Ascending aorta (tissue), 2 donors: Measurements from ENCODE around the gene SLC12A4. TPM values are rescaled to one million over a fixed set of nuclear protein-coding genes. Genes with fewer than 3 reads are reported as not detected.
A peak's percentile ranks its signal among the peaks of the same experiment; 100 is the strongest.

ENCODE experiments used
- DNase-seq, 2 donors: peaks; one replicate each; pipeline ENCODE4 v3.0.0-alpha.2; 2019; ENCODE audit warnings: low spot score in 2 of 2
- H3K27ac ChIP-seq, 2 donors: fragments of 200-600 bp; sonication (generic); one replicate each; pipeline ENCODE4 v1.5.1; 2016 to 2017; ENCODE audit warnings: mild to moderate bottlenecking in 1 of 2
- H3K27me3 ChIP-seq: fragments of 200-600 bp; sonication (generic); one replicate; pipeline ENCODE4 v1.5.1; 2017
- H3K36me3 ChIP-seq, 2 donors: fragments of 200-600 bp; sonication (generic); one replicate each; pipeline ENCODE4 v1.5.1; 2016
- H3K4me1 ChIP-seq, 2 donors: fragments of 200-600 bp; sonication (generic); one replicate each; pipeline ENCODE4 v1.5.1; 2016 to 2017; ENCODE audit warnings: mild to moderate bottlenecking in 1 of 2
- H3K4me3 ChIP-seq, 2 donors: fragments of 200-600 bp; sonication (generic); one replicate each; pipeline ENCODE4 v1.5.1; 2016 to 2017; ENCODE audit warnings: mild to moderate bottlenecking in 1 of 2
- H3K9me3 ChIP-seq, 2 donors: fragments of 200-600 bp; sonication (generic); one replicate each; pipeline ENCODE4 v1.5.1; 2016
- CTCF ChIP-seq, 3 experiments: fragments of 200-600 bp in 2 of 3; fragments of 450-650 bp in 1 of 3; sonication (generic) in 2 of 3; IDR thresholded peaks; one replicate each; pipeline ENCODE4 v1.5.1; 2016 to 2019; ENCODE audit warnings: antibody characterized with exemption in 3 of 3, mild to moderate bottlenecking in 1 of 3, moderate library complexity in 1 of 3
- intact Hi-C: fragments of 100-400 bp; cut with DNase I; formaldehyde crosslinking; loops from one replicate; pipeline ENCODE4 v1.15.1; 2023
- total RNA-seq: library from RNA; depleted of rRNA; stranded (reverse); fragments of >200 nt; gene quantifications from one replicate; pipeline ENCODE4 v1.1.0, GENCODE V29; 2016

The SLC12A4 gene
- total RNA-seq, 1 donor from 2014 or later: 83.2 TPM

- Histone ChIP-seq H3K27me3 (no peaks in the 10 kb centered on the region), H3K4me3 (no peak overlapping the region), H3K36me3 (peaks cover 79 to 86% of the 10 kb centered on the region in 2 donors), H3K9me3 (no peaks in the 10 kb centered on the region), H3K27ac (no peak overlapping the region), H3K4me1 (peaks cover 5 to 13% of the 10 kb centered on the region in 2 donors)
- TF ChIP-seq CTCF (IDR thresholded peaks at IDR 0.05): no peak
- no peak for DNase-seq
- intact Hi-C loops: loop anchor here (10.0 kb wide), 1 partner anchor 1021 kb away; the partner anchor contains the start of gene RRAD
These were observed 22.3 kb downstream of the SLC12A4 start for GRCh38 chr16:67946128-67946569.

- TF ChIP-seq CTCF (IDR thresholded peaks at IDR 0.05): no peak
- H3K4me3 ChIP-seq: no peak overlapping the region
- no peaks in the 10 kb centered on the region for H3K27me3 ChIP-seq
- no peak for DNase-seq
- peaks cover 72 to 82% of the 10 kb centered on the region in 2 donors for H3K36me3 ChIP-seq
- no peaks in the 10 kb centered on the region for H3K9me3 ChIP-seq
- intact Hi-C loops: loop anchor here (10.0 kb wide), 1 partner anchor 1021 kb away; the partner anchor contains the start of gene RRAD
- H3K27ac ChIP-seq: peak overlapping the region in 1 of 2 donors; percentile 86
- H3K4me1 ChIP-seq: peaks cover 5 to 13% of the 10 kb centered on the region in 2 donors
These were observed 23.0 kb downstream of the SLC12A4 start for GRCh38 chr16:67945392-67945933.

GRCh38 chr16:67944690-67945391 is 23.6 kb downstream of the SLC12A4 start:
- intact Hi-C loops: loop anchor here (5.0 to 10.0 kb wide), 2 partner anchors 128 to 1020 kb away; partner anchors contain the start of gene RRAD
- Histone ChIP-seq H3K4me3 (no peak overlapping the region), H3K4me1 (peaks cover 5 to 13% of the 10 kb centered on the region in 2 donors), H3K27me3 (no peaks in the 10 kb centered on the region), H3K36me3 (peaks cover 66 to 82% of the 10 kb centered on the region in 2 donors), H3K27ac (peak overlapping the region; percentile 81 to 86), H3K9me3 (no peaks in the 10 kb centered on the region)
- DNase-seq: no peak
- TF ChIP-seq CTCF (IDR thresholded peaks at IDR 0.05): no peak

GRCh38 chr16:67943619-67944504 is 24.6 kb downstream of the SLC12A4 start, which contains the start of gene LCAT:
LCAT (minus strand) TSS chr16:67944120; CDS start chr16:67944101, 19 bp downstream.
- Histone ChIP-seq H3K36me3 (peaks cover 56 to 80% of the 10 kb centered on the region in 2 donors), H3K4me1 (peaks cover 5 to 13% of the 10 kb centered on the region in 2 donors), H3K9me3 (no peaks in the 10 kb centered on the region), H3K4me3 (peak within 1 kb of the TSS in 1 of 2 donors; percentile 1), H3K27ac (peak within 1 kb of the TSS; percentile 81 to 86), H3K27me3 (no peaks in the 10 kb centered on the region)
- TF ChIP-seq CTCF (IDR thresholded peaks at IDR 0.05): no peak
- intact Hi-C loops: loop anchor here (5.0 to 10.0 kb wide), 2 partner anchors 127 to 1019 kb away; partner anchors contain the start of gene RRAD
- peak; percentile 31 to 92 for DNase-seq

- peaks cover 5 to 13% of the 10 kb centered on the region in 2 donors for H3K4me1 ChIP-seq
These were observed 25.2 kb downstream of the SLC12A4 start for GRCh38 chr16:67943256-67943618.

More at GRCh38 chr16:67943256-67943618, 25.2 kb downstream of the SLC12A4 start:
- intact Hi-C loops: loop anchor here (5.0 to 10.0 kb wide), 2 partner anchors 126 to 1018 kb away; partner anchors contain the start of gene RRAD
- Histone ChIP-seq H3K36me3 (peaks cover 50 to 73% of the 10 kb centered on the region in 2 donors), H3K4me3 (peak overlapping the region in 1 of 2 donors; percentile 1), H3K9me3 (no peaks in the 10 kb centered on the region), H3K27ac (peak overlapping the region; percentile 81 to 86), H3K27me3 (no peaks in the 10 kb centered on the region)
- no peak for TF ChIP-seq CTCF (IDR thresholded peaks at IDR 0.05)
- DNase-seq: no peak
